ENCODE results near the gene CLEC3B.
"Not testable (repeated sequence)": the region's sequence is repeated elsewhere in the genome, so short reads cannot be mapped to it uniquely, and the experiment has no call there.

Gene CLEC3B

GRCh38 chr3:44984335-44984734 lies 41.8 kb upstream of the CLEC3B start:
- no peak overlapping the region for H3K4me3 ChIP-seq (ENCODE audit: severe bottlenecking)
- DNase-seq (ENCODE audit: low spot score) (no peak), ATAC-seq (ENCODE audit: low read depth) (no peak)
- H3K36me3 ChIP-seq (ENCODE audit: low read depth): peaks cover 20% of the 10 kb centered on the region
- peaks cover 37% of the 10 kb centered on the region for H3K4me1 ChIP-seq (ENCODE audit: insufficient read depth, poor library complexity, severe bottlenecking)
- H3K9me3 ChIP-seq (ENCODE audit: severe bottlenecking): no peaks in the 10 kb centered on the region
- no peaks in the 10 kb centered on the region for H3K27me3 ChIP-seq (ENCODE audit: insufficient read depth, poor library complexity, severe bottlenecking)
- TF ChIP-seq, protein P1, sequence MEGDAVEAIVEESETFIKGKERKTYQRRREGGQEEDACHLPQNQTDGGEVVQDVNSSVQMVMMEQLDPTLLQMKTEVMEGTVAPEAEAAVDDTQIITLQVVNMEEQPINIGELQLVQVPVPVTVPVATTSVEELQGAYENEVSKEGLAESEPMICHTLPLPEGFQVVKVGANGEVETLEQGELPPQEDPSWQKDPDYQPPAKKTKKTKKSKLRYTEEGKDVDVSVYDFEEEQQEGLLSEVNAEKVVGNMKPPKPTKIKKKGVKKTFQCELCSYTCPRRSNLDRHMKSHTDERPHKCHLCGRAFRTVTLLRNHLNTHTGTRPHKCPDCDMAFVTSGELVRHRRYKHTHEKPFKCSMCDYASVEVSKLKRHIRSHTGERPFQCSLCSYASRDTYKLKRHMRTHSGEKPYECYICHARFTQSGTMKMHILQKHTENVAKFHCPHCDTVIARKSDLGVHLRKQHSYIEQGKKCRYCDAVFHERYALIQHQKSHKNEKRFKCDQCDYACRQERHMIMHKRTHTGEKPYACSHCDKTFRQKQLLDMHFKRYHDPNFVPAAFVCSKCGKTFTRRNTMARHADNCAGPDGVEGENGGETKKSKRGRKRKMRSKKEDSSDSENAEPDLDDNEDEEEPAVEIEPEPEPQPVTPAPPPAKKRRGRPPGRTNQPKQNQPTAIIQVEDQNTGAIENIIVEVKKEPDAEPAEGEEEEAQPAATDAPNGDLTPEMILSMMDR (IDR thresholded peaks at IDR 0.05; ENCODE audit: poor library complexity, severe bottlenecking): no peak
- peak overlapping the region; percentile 82 for H3K27ac ChIP-seq (ENCODE audit: poor library complexity, severe bottlenecking)

GRCh38 chr3:44986330-44986729 lies 39.8 kb upstream of the CLEC3B start:
- H3K27ac ChIP-seq (ENCODE audit: poor library complexity, severe bottlenecking); H3K9me3 ChIP-seq (ENCODE audit: severe bottlenecking); DNase-seq (ENCODE audit: low spot score): not testable (repeated sequence)

DNA sequence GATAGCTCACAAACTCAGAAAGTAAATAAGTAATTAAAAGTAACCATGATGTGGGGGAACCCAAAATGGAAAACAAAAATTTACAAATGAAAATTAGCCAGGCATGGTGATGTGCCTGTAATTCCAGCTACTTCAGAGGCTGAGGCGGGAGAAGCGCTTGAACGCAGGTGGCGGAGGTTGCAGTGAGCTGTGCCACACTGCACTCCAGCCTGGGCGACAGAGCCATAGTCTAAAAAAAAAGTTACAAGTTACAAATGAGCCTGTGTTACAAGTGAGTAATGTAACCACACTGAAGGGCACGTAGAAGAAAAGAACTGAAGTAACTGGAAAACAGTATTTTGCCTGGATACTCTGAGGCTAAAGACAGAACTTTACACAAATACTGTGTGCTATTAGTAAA lies 38.8 kb upstream of the CLEC3B start:
- Histone ChIP-seq H3K36me3 (ENCODE audit: low read depth) (peaks cover 48% of the 10 kb centered on the region), H3K4me3 (ENCODE audit: severe bottlenecking) (no peak overlapping the region), H3K27ac (ENCODE audit: poor library complexity, severe bottlenecking) (no peak overlapping the region), H3K4me1 (ENCODE audit: insufficient read depth, poor library complexity, severe bottlenecking) (peaks cover 33% of the 10 kb centered on the region), H3K9me3 (ENCODE audit: severe bottlenecking) (no peaks in the 10 kb centered on the region), H3K27me3 (ENCODE audit: insufficient read depth, poor library complexity, severe bottlenecking) (no peaks in the 10 kb centered on the region)
- no peak for DNase-seq (ENCODE audit: low spot score)
- ATAC-seq (ENCODE audit: low read depth): no peak
- TF ChIP-seq, protein P1 (IDR thresholded peaks at IDR 0.05; ENCODE audit: poor library complexity, severe bottlenecking): no peak

More at GRCh38 chr3:44986330-44986729, 39.8 kb upstream of the CLEC3B start:
- Histone ChIP-seq H3K4me1 (ENCODE audit: insufficient read depth, poor library complexity, severe bottlenecking) (peaks cover 30% of the 10 kb centered on the region), H3K36me3 (ENCODE audit: low read depth) (peaks cover 40% of the 10 kb centered on the region)
- not testable (repeated sequence) for H3K4me3 ChIP-seq (ENCODE audit: severe bottlenecking); ATAC-seq (ENCODE audit: low read depth); H3K27me3 ChIP-seq (ENCODE audit: insufficient read depth, poor library complexity, severe bottlenecking)

DNA sequence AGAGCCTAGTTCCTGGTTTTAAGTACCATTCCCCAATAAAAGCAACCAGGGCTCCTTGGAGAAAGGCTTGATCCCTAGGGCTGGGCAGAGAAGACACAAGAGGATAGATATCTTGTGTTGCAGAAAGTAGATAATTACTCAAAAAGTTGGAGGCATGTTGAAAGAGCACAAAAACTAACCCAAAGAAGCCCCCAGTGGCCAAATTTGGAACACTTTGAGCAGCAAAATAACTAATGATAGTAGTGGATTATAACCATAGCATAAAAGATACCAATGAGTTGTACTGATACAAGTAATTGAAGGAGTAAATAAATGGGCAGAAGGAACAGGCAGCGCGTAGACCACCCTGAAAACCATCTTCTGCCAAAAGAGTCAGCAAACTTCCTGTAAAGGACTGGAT lies 38.0 kb upstream of the CLEC3B start:
- Histone ChIP-seq H3K36me3 (ENCODE audit: low read depth) (peaks cover 54% of the 10 kb centered on the region), H3K27ac (ENCODE audit: poor library complexity, severe bottlenecking) (no peak overlapping the region), H3K4me3 (ENCODE audit: severe bottlenecking) (no peak overlapping the region), H3K9me3 (ENCODE audit: severe bottlenecking) (no peaks in the 10 kb centered on the region), H3K27me3 (ENCODE audit: insufficient read depth, poor library complexity, severe bottlenecking) (no peaks in the 10 kb centered on the region), H3K4me1 (ENCODE audit: insufficient read depth, poor library complexity, severe bottlenecking) (peaks cover 33% of the 10 kb centered on the region)
- no peak for ATAC-seq (ENCODE audit: low read depth)
- TF ChIP-seq, protein P1 (IDR thresholded peaks at IDR 0.05; ENCODE audit: poor library complexity, severe bottlenecking): peak; percentile 72
- no peak for DNase-seq (ENCODE audit: low spot score)

- H3K27me3 ChIP-seq (ENCODE audit: insufficient read depth, poor library complexity, severe bottlenecking): no peaks in the 10 kb centered on the region
- TF ChIP-seq, protein P1 (IDR thresholded peaks at IDR 0.05; ENCODE audit: poor library complexity, severe bottlenecking): no peak
- no peaks in the 10 kb centered on the region for H3K9me3 ChIP-seq (ENCODE audit: severe bottlenecking)
- H3K4me3 ChIP-seq (ENCODE audit: severe bottlenecking): no peak overlapping the region
- no peak overlapping the region for H3K27ac ChIP-seq (ENCODE audit: poor library complexity, severe bottlenecking)
- ATAC-seq (ENCODE audit: low read depth) (no peak), DNase-seq (ENCODE audit: low spot score) (no peak)
- H3K4me1 ChIP-seq (ENCODE audit: insufficient read depth, poor library complexity, severe bottlenecking): peaks cover 31% of the 10 kb centered on the region
- H3K36me3 ChIP-seq (ENCODE audit: low read depth): peaks cover 50% of the 10 kb centered on the region
These were observed 37.0 kb upstream of the CLEC3B start for GRCh38 chr3:44989141-44989540.
